Measurements from ENCODE around the gene RAB11FIP4. TPM values are rescaled to one million over a fixed set of nuclear protein-coding genes. Genes with fewer than 3 reads are reported as not detected.

RAB11FIP4 gene
- total and polyA plus RNA-seq, 4 donors: 1.5 to 16.0 (median 3.3) TPM

GRCh38 chr17:31386542-31387075, 4.9 kb upstream of the RAB11FIP4 start:
- H3K9me3 ChIP-seq (ENCODE audit: control insufficient read depth in 4 of 4, low read length in 3 of 4): no peaks in the 10 kb centered on the region
- H3K27me3 ChIP-seq (ENCODE audit: control insufficient read depth in 4 of 4, insufficient read depth in 4 of 4, low read length in 3 of 4): peaks cover 0 to 5% (median 0%) of the 10 kb centered on the region in 4 donors
- no peak overlapping the region for H3K27ac ChIP-seq (ENCODE audit: low read depth in 1 of 2, low read length in 2 of 2)
- 84% methylated on average over 3 of the region's 3 CpGs for WGBS
- DNase-seq (ENCODE audit: low spot score): no peak
- TF ChIP-seq SP1 (IDR thresholded peaks at IDR 0.05) (no peak), EGR1 (IDR thresholded peaks at IDR 0.05; ENCODE audit: low read depth in 2 of 2) (no peak), HNF4A (conservative IDR thresholded peaks at IDR 0.05) (no peak), REST (IDR thresholded peaks at IDR 0.05) (no peak), RAD21 (IDR thresholded peaks at IDR 0.05) (no peak), RXRA (IDR thresholded peaks at IDR 0.05) (no peak), GABPA (IDR thresholded peaks at IDR 0.05 in 1 of 2, conservative IDR thresholded peaks at IDR 0.05 in 1 of 2) (no peak), TAF1 (conservative IDR thresholded peaks at IDR 0.05) (no peak), ZBTB33 (IDR thresholded peaks at IDR 0.05) (no peak), CTCF (IDR thresholded peaks at IDR 0.05; ENCODE audit: low read depth, low read length, missing input control) (no peak)
- H3K9ac ChIP-seq (ENCODE audit: low read depth in 1 of 2, low read length in 2 of 2): no peak overlapping the region
- peaks cover 0 to 3% (median under 1%) of the 10 kb centered on the region in 4 donors for H3K36me3 ChIP-seq (ENCODE audit: control insufficient read depth in 4 of 4, insufficient read depth in 3 of 4, low read depth in 1 of 4, low read length in 3 of 4)
- no peak overlapping the region for H3K4me3 ChIP-seq (ENCODE audit: low read depth in 1 of 3, low read length in 3 of 3)
- peaks cover 0 to 6% (median 0%) of the 10 kb centered on the region in 4 donors for H3K4me1 ChIP-seq (ENCODE audit: control insufficient read depth in 4 of 4, insufficient read depth in 4 of 4, low read length in 3 of 4)

- no peak overlapping the region for H3K9ac ChIP-seq (ENCODE audit: low read depth in 1 of 2, low read length in 2 of 2)
- peaks cover 0 to 5% (median 2%) of the 10 kb centered on the region in 4 donors for H3K27me3 ChIP-seq (ENCODE audit: control insufficient read depth in 4 of 4, insufficient read depth in 4 of 4, low read length in 3 of 4)
- no peak for DNase-seq (ENCODE audit: low spot score)
- no peaks in the 10 kb centered on the region for H3K36me3 ChIP-seq (ENCODE audit: control insufficient read depth in 4 of 4, insufficient read depth in 3 of 4, low read depth in 1 of 4, low read length in 3 of 4)
- no peak overlapping the region for H3K27ac ChIP-seq (ENCODE audit: low read depth in 1 of 2, low read length in 2 of 2)
- no peak for TF ChIP-seq GABPA (IDR thresholded peaks at IDR 0.05 in 1 of 2, conservative IDR thresholded peaks at IDR 0.05 in 1 of 2)
- no peak for TF ChIP-seq ZBTB33 (IDR thresholded peaks at IDR 0.05)
- TF ChIP-seq JUND (IDR thresholded peaks at IDR 0.05): no peak
- TF ChIP-seq FOXA1 (IDR thresholded peaks at IDR 0.05): no peak
- H3K4me1 ChIP-seq (ENCODE audit: control insufficient read depth in 4 of 4, insufficient read depth in 4 of 4, low read length in 3 of 4): peaks cover 0 to 10% (median 2%) of the 10 kb centered on the region in 4 donors
- no peak overlapping the region for H3K4me3 ChIP-seq (ENCODE audit: low read depth in 1 of 3, low read length in 3 of 3)
- WGBS: 79% methylated on average over 12 of the region's 12 CpGs
- no peaks in the 10 kb centered on the region for H3K9me3 ChIP-seq (ENCODE audit: control insufficient read depth in 4 of 4, low read length in 3 of 4)
Measured at GRCh38 chr17:31387438-31387837, 4.0 kb upstream of the RAB11FIP4 start.

Measured in liver (tissue), 9 donors.